Measurements from ENCODE around the gene TFAP2B. TPM values are rescaled to one million over a fixed set of nuclear protein-coding genes. Genes with fewer than 3 reads are reported as not detected.

TFAP2B gene
- total RNA-seq, 1 experiment from 2014 or later: not detected

DNA sequence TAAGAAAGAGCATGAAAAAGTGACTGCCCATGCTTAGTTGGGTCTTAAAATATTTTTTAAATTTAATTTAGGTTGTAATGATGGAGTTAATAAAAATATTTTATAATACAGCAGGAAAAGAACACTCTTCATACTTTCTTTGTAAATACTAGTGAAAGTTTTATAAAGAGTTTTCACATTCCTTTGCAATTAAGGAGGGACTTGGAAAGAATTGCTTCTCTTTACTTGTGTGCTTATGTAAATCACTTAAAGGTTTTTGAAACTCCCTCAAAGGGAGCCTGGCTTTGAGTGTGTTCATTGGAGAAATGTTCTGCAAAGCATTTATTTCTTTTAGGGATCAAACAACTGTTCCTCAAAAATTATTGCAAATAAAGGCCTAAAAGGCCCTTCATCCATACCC is 11.6 kb upstream of the TFAP2B start:
- TF ChIP-seq, protein P1, sequence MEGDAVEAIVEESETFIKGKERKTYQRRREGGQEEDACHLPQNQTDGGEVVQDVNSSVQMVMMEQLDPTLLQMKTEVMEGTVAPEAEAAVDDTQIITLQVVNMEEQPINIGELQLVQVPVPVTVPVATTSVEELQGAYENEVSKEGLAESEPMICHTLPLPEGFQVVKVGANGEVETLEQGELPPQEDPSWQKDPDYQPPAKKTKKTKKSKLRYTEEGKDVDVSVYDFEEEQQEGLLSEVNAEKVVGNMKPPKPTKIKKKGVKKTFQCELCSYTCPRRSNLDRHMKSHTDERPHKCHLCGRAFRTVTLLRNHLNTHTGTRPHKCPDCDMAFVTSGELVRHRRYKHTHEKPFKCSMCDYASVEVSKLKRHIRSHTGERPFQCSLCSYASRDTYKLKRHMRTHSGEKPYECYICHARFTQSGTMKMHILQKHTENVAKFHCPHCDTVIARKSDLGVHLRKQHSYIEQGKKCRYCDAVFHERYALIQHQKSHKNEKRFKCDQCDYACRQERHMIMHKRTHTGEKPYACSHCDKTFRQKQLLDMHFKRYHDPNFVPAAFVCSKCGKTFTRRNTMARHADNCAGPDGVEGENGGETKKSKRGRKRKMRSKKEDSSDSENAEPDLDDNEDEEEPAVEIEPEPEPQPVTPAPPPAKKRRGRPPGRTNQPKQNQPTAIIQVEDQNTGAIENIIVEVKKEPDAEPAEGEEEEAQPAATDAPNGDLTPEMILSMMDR (IDR thresholded peaks at IDR 0.05; ENCODE audit: unreplicated experiment): no peak
- Mint-ChIP-seq H3K4me1 (ENCODE audit: low read depth, unreplicated experiment) (no peaks in the 10 kb centered on the region), H3K27ac (ENCODE audit: unreplicated experiment) (no peak overlapping the region), H3K4me3 (ENCODE audit: low read depth, unreplicated experiment) (no peak overlapping the region), H3K36me3 (ENCODE audit: insufficient read depth, unreplicated experiment) (no peaks in the 10 kb centered on the region), H3K27me3 (ENCODE audit: unreplicated experiment) (peaks cover 14% of the 10 kb centered on the region), H3K9me3 (ENCODE audit: low read depth, unreplicated experiment) (no peaks in the 10 kb centered on the region)
- CTCF ChIA-PET: no interaction called here
- no peak for DNase-seq
- intact Hi-C loops (cut with micrococcal nuclease; ENCODE audit: unreplicated experiment): no loop called here
- no TSS peak for BruUV-seq (replicated peaks)

DNA sequence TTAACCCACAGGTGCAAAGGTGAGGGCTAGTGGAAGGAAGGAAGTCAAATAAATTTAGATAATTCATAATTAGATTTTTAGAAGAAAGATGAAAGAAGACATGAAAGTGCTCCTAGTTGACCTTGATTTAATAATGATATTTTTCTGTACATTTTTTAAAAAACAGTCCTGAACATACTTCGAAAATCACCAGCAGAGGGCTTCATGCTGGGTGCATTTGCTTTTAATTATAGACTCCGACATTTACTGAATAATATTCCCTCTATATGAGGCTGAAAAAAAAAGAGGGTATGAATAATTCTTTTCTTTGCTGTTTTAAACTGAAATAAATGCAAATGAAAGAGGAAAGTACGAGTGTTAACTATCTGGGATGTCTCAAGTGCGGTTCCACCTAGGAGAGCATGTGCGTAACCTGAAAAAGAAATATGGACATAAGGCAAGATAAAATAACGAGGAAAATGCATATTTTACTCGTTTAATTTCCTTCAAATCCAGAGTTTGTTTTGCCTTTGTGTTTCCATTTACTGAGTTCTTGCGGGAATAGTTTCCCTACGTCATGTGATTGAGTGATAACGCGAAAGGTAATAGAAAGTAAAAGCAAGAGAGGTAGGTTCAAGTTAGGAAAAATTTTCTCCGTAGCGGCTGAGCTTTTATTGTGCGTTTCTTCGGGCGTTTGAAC is 3.1 kb upstream of the TFAP2B start:
- DNase-seq: no peak
- H3K4me1 Mint-ChIP-seq (ENCODE audit: low read depth, unreplicated experiment): peaks cover 12% of the 10 kb centered on the region
- TF ChIP-seq, protein P1 (IDR thresholded peaks at IDR 0.05; ENCODE audit: unreplicated experiment): peak; percentile 30
- peak overlapping the region; percentile 80 for H3K4me3 Mint-ChIP-seq (ENCODE audit: low read depth, unreplicated experiment)
- peaks cover 8% of the 10 kb centered on the region for H3K36me3 Mint-ChIP-seq (ENCODE audit: insufficient read depth, unreplicated experiment)
- intact Hi-C loops (cut with micrococcal nuclease; ENCODE audit: unreplicated experiment): loop anchor here (1.0 to 10.0 kb wide), 6 partner anchors 209 to 1209 kb away; no protein-coding TSS in a partner anchor
- CTCF ChIA-PET: interaction anchor here (0.9 kb wide), 1 partner anchor 723 kb away, joined by 3 read pairs; no protein-coding TSS in a partner anchor
- H3K9me3 Mint-ChIP-seq (ENCODE audit: low read depth, unreplicated experiment): no peaks in the 10 kb centered on the region
- H3K27ac Mint-ChIP-seq (ENCODE audit: unreplicated experiment): no peak overlapping the region
- H3K27me3 Mint-ChIP-seq (ENCODE audit: unreplicated experiment): peaks cover 63% of the 10 kb centered on the region
- BruUV-seq (replicated peaks): no TSS peak

DNA sequence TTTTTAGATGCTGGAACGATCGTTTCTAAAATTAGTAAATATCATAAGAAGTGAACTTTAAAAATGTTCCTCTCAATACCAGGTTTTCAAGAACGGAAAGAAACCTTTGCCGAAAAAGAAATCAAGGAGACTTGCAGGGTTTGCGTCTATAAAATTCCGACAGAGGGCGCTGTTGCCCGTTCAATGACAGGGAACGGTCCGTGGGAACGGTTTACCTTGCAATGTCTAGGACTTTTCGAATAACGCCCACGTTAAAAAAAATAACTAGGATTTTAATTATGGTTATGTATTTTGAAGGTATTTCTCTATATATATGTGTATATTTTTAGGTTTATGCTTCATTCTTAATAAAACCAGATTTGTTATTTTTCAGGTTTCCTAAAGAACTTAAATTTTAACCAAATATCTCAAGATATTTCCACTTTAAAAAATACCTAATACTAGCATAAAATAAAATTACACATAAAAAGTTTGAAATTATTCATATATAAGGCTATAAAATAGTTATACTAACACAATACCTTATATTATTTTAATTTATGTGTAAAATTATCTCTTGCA is 2.5 kb upstream of the TFAP2B start:
- intact Hi-C loops (cut with micrococcal nuclease; ENCODE audit: unreplicated experiment): loop anchor here (1.0 to 10.0 kb wide), 5 partner anchors 209 to 1209 kb away; no protein-coding TSS in a partner anchor
- Mint-ChIP-seq H3K4me3 (ENCODE audit: low read depth, unreplicated experiment) (peak overlapping the region; percentile 80), H3K27me3 (ENCODE audit: unreplicated experiment) (peaks cover 69% of the 10 kb centered on the region), H3K4me1 (ENCODE audit: low read depth, unreplicated experiment) (peaks cover 18% of the 10 kb centered on the region), H3K36me3 (ENCODE audit: insufficient read depth, unreplicated experiment) (peaks cover 8% of the 10 kb centered on the region), H3K9me3 (ENCODE audit: low read depth, unreplicated experiment) (no peaks in the 10 kb centered on the region), H3K27ac (ENCODE audit: unreplicated experiment) (no peak overlapping the region)
- TF ChIP-seq, protein P1 (IDR thresholded peaks at IDR 0.05; ENCODE audit: unreplicated experiment): peak; percentile 70
- no TSS peak for BruUV-seq (replicated peaks)
- CTCF ChIA-PET: interaction anchor here (0.7 to 0.9 kb wide), 2 partner anchors 24 to 723 kb away, joined by 3 to 4 read pairs; no protein-coding TSS in a partner anchor
- peak; percentile 75 for DNase-seq

DNA sequence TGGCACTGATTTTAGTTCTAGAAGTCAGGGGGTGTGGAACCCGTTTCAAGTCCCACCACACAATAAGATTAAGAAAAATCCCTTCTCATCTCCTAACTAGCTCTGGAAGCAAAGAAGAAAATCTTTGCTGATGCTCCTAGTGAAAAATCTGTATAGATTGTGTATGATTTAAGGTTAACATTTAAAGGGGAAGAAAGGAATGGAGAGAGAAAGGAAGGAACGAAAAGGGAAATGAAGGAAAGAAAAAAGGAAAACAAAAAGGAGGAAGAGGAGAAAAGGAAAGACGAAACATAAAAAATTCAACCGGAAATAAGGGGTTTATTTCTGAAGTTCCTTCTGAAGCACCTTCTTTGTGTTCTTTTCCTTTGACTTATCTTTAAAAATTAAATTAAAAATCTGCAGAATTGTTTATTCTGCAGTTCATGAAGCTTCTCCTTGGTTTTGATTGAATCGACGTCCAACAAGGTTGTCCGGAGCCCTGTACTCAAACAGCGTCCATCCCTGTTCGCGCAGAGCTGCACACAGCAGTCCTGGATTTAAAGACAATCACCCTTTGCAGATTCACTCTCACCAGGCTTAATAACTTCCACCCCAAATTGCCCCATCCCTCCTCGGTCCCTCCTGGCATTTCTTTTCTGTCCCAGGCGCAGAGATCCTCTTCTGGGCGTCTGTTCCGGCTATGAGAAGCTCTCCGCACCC is 1.6 kb upstream of the TFAP2B start:
- intact Hi-C loops (cut with micrococcal nuclease; ENCODE audit: unreplicated experiment): loop anchor here (1.0 to 10.0 kb wide), 5 partner anchors 208 to 1208 kb away; no protein-coding TSS in a partner anchor
- Mint-ChIP-seq H3K9me3 (ENCODE audit: low read depth, unreplicated experiment) (no peaks in the 10 kb centered on the region), H3K36me3 (ENCODE audit: insufficient read depth, unreplicated experiment) (peaks cover 8% of the 10 kb centered on the region), H3K4me1 (ENCODE audit: low read depth, unreplicated experiment) (peaks cover 27% of the 10 kb centered on the region), H3K27ac (ENCODE audit: unreplicated experiment) (no peak overlapping the region), H3K4me3 (ENCODE audit: low read depth, unreplicated experiment) (no peak overlapping the region), H3K27me3 (ENCODE audit: unreplicated experiment) (peaks cover 78% of the 10 kb centered on the region)
- DNase-seq: no peak
- CTCF ChIA-PET: interaction anchor here (0.7 kb wide), 1 partner anchor 23 kb away, joined by 4 read pairs; no protein-coding TSS in a partner anchor
- BruUV-seq (replicated peaks): no TSS peak
- TF ChIP-seq, protein P1 (IDR thresholded peaks at IDR 0.05; ENCODE audit: unreplicated experiment): no peak
